Duodenal mucosa (tissue), 2 donors: ENCODE data around the gene SERINC2.
A peak's percentile ranks its signal among the peaks of the same experiment; 100 is the strongest.
"Not testable (repeated sequence)": the region's sequence is repeated elsewhere in the genome, so short reads cannot be mapped to it uniquely, and the experiment has no call there.

ENCODE experiments used
- H3K27ac ChIP-seq: one replicate; pipeline ENCODE4 v1.7.0; 2013; ENCODE audit warnings: low read depth, low read length
- H3K27me3 ChIP-seq, 2 donors: one replicate each; pipeline ENCODE4 v1.7.0; 2013; ENCODE audit warnings: low read length in 2 of 2, control low read depth in 1 of 2; ENCODE audit not compliant: insufficient read depth in 2 of 2, control insufficient read depth in 1 of 2
- H3K36me3 ChIP-seq, 2 donors: one replicate each; pipeline ENCODE4 v1.7.0; 2013; ENCODE audit warnings: low read length in 2 of 2, control low read depth in 1 of 2; ENCODE audit not compliant: insufficient read depth in 2 of 2, control insufficient read depth in 1 of 2
- H3K4me1 ChIP-seq, 2 donors: one replicate each; pipeline ENCODE4 v1.7.0; 2013; ENCODE audit warnings: low read length in 2 of 2, control low read depth in 1 of 2; ENCODE audit not compliant: insufficient read depth in 2 of 2, control insufficient read depth in 1 of 2
- H3K4me3 ChIP-seq, 2 donors: one replicate each; pipeline ENCODE4 v1.7.0; 2013; ENCODE audit warnings: low read length in 2 of 2, low read depth in 1 of 2
- H3K9ac ChIP-seq, 2 donors: one replicate each; pipeline ENCODE4 v1.7.0; 2013; ENCODE audit warnings: low read length in 2 of 2, low read depth in 1 of 2
- H3K9me3 ChIP-seq, 2 donors: one replicate each; pipeline ENCODE4 v1.7.0; 2013; ENCODE audit warnings: low read length in 2 of 2, control low read depth in 1 of 2; ENCODE audit not compliant: control insufficient read depth in 1 of 2

SERINC2 gene

DNA sequence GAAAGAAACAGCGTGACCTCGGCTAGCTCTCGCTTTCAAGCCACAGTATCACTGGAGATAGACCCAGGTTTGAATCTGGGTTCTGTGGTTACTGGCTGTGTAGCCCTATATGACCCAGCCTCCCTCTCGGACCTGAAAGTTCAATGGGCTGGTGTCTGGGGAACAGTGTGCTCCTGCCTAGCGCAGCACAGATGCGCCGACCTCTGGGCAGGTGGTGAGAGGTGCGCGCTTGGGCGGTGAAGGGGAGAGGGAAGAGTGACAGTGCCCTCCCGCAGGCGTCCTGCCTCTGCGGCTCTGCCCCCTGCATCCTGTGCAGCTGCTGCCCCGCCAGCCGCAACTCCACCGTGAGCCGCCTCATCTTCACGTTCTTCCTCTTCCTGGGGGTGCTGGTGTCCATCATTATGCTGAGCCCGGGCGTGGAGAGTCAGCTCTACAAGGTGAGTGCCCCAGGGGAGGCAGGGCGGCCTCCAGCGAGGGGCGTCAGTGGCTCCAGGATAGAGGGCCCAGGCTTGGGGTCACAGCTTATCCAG is 10.5 kb downstream of the SERINC2 start:
- Histone ChIP-seq H3K9me3 (no peaks in the 10 kb centered on the region), H3K4me3 (no peak overlapping the region), H3K36me3 (peaks cover 0 to 23% of the 10 kb centered on the region in 2 donors), H3K4me1 (peaks cover 9 to 15% of the 10 kb centered on the region in 2 donors), H3K27me3 (peaks cover 0 to 7% of the 10 kb centered on the region in 2 donors), H3K9ac (no peak overlapping the region), H3K27ac (no peak overlapping the region)

DNA sequence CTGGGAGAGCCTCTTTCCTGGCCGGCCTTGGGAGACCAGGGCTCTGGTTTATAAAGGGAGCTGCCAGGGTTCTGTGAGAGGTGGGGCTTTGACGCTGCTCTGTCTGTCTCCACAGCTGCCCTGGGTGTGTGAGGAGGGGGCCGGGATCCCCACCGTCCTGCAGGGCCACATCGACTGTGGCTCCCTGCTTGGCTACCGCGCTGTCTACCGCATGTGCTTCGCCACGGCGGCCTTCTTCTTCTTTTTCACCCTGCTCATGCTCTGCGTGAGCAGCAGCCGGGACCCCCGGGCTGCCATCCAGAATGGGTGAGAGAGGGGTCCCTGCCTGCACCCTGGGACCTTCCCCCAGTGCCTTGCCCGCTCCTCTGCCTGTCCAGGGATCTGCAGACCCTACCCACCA is 11.6 kb downstream of the SERINC2 start:
- Histone ChIP-seq H3K4me1 (peaks cover 9 to 15% of the 10 kb centered on the region in 2 donors), H3K27me3 (peaks cover 0 to 7% of the 10 kb centered on the region in 2 donors), H3K9me3 (no peaks in the 10 kb centered on the region), H3K9ac (no peak overlapping the region), H3K36me3 (peaks cover 0 to 30% of the 10 kb centered on the region in 2 donors), H3K27ac (no peak overlapping the region), H3K4me3 (no peak overlapping the region)

DNA sequence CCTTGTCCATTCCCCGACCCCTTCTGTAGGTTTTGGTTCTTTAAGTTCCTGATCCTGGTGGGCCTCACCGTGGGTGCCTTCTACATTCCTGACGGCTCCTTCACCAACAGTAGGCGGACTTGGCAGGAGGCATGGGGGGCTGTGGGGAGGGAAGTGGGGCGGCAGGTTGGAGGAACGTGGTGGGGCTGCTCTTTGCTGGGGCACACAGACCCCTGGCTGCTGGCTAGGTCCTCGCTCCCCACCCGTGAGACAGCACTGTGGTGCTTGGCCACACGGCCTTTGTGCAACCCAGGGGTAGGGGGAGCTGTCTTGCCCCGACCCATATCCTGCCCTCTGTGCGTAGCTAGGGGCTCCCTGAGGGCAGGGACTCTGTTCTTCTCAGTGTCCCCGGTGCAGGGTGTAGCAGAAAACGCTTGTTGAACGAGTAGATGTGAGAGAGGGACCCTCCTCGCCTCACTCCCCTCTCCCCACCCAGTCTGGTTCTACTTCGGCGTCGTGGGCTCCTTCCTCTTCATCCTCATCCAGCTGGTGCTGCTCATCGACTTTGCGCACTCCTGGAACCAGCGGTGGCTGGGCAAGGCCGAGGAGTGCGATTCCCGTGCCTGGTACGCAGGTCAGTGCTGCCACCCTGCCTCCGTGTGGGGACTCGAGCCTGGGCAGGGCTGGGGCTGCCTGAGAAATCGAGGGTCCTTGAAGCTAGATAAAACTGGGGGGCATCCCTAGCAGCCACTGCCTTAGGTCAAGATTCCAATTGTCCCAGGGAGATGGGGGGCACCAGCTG is 12.5 kb downstream of the SERINC2 start:
- H3K9ac ChIP-seq: peak overlapping the region in 1 of 2 donors; percentile 35
- peaks cover 0 to 7% of the 10 kb centered on the region in 2 donors for H3K27me3 ChIP-seq
- peaks cover 0 to 34% of the 10 kb centered on the region in 2 donors for H3K36me3 ChIP-seq
- H3K4me1 ChIP-seq: peaks cover 9 to 15% of the 10 kb centered on the region in 2 donors
- no peaks in the 10 kb centered on the region for H3K9me3 ChIP-seq
- H3K27ac ChIP-seq: no peak overlapping the region
- no peak overlapping the region for H3K4me3 ChIP-seq

DNA sequence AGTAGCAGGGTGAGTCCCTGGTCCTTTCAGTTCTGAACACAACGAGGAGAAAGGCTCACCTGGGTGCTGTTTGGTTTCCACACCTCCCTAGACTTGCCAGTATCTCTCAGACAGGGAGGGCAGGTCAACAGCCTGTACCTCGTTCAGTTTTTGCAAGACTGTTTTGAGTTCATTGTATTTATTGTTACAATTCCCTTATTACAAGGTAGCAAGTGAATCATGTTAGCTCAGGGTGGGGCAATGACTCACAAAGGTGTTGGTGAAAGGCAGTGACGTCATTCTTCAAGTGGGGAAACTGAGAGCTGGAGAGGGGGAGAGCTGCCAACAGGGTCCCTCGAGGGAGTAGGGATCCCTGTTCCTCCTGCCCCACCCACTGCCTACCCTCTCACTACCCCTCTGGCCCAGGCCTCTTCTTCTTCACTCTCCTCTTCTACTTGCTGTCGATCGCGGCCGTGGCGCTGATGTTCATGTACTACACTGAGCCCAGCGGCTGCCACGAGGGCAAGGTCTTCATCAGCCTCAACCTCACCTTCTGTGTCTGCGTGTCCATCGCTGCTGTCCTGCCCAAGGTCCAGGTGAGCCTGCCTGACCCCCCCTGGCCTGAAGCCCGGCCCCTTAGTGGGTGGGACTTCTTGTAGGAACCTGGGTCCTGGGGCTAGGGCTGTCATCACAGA is 13.4 kb downstream of the SERINC2 start:
- H3K4me1 ChIP-seq: peaks cover 9 to 15% of the 10 kb centered on the region in 2 donors
- H3K27ac ChIP-seq: no peak overlapping the region
- peak overlapping the region in 1 of 2 donors; percentile 35 for H3K9ac ChIP-seq
- peaks cover 0 to 34% of the 10 kb centered on the region in 2 donors for H3K36me3 ChIP-seq
- H3K4me3 ChIP-seq: no peak overlapping the region
- peaks cover 0 to 7% of the 10 kb centered on the region in 2 donors for H3K27me3 ChIP-seq
- H3K9me3 ChIP-seq: no peaks in the 10 kb centered on the region

DNA sequence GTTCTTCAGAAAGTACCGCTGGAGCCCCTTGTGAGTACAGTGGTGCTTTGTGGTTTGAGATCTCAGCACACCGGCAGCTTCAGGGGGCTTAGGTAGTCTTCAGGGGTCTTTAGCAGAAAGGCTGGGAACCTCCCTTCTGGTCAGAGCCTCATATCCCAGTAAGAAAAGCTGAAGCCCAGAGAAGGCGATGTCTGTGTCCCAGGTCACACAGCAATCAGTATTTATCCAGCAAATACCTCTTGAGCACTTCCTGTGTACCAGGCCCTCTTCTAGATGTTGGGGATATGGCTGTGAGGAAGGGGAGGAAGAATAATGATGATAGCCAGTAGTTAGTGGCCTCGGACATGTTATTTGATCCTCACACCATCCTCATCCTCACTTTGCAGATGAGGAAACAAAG is 14.3 kb downstream of the SERINC2 start:
- no peak overlapping the region for H3K4me3 ChIP-seq
- H3K9ac ChIP-seq: no peak overlapping the region
- H3K27me3 ChIP-seq: peaks cover 0 to 7% of the 10 kb centered on the region in 2 donors
- H3K27ac ChIP-seq: no peak overlapping the region
- H3K36me3 ChIP-seq: peaks cover 0 to 34% of the 10 kb centered on the region in 2 donors
- peaks cover 14 to 15% of the 10 kb centered on the region in 2 donors for H3K4me1 ChIP-seq
- H3K9me3 ChIP-seq: no peaks in the 10 kb centered on the region

DNA sequence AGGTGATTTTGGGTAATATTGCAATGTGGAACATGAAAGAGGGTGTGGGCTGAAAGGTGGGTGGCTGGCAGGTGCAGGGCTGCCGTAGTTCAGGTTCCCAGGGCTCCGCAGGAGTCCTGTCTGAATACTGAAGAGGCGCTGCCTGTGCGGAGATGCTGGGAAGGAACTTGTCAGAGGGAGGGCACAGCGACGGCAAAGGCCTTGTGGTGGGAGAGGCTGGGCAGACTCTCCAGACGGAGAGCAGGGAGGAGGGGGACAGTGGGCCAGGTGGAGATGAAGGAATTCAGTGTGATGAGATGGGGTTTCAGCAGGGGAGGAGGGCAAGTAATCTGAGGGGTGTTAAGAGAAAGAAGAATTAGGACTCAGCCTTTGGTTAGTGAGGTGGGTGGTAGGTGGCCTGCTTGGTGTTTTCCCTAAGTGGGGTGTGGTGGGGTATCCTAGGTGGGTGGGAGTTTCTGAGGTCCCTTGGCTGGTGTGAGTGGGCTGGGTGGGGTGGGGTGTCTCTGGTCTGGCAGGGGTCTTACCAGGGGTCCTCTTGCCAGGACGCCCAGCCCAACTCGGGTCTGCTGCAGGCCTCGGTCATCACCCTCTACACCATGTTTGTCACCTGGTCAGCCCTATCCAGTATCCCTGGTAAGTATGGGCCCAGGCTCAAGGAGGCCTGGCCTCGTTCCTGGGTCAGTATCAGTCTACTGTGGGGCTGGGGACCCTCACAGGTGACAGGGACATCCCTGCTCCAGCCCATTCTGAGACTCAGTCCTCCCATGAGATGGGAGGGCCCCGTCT is 15.6 kb downstream of the SERINC2 start:
- peaks cover 7 to 42% of the 10 kb centered on the region in 2 donors for H3K36me3 ChIP-seq
- H3K27me3 ChIP-seq: peaks cover 0 to 7% of the 10 kb centered on the region in 2 donors
- no peak overlapping the region for H3K9ac ChIP-seq
- no peak overlapping the region for H3K27ac ChIP-seq
- H3K9me3 ChIP-seq: no peaks in the 10 kb centered on the region
- no peak overlapping the region for H3K4me3 ChIP-seq
- peaks cover 16 to 19% of the 10 kb centered on the region in 2 donors for H3K4me1 ChIP-seq

DNA sequence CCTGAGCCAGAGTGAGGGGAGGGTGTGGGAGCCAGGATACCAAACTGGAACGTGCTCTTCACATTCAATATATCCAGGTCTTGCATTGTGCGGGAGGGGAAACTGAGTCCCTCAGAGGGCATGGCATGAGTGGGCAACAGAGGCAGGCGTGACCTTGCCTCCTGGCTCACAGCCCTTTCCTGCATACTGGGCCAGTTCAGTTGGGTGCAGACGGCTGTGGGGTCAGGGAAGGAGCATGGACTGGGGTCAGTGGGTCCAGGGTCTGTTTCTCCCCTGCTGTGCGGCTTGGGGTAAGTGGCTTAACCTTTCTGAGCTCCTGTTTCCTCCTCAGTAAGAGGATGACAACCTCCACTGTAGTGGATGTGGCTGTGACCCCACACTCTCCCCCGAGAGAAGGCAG is 16.6 kb downstream of the SERINC2 start:
- peaks cover 0 to 7% of the 10 kb centered on the region in 2 donors for H3K27me3 ChIP-seq
- H3K27ac ChIP-seq: no peak overlapping the region
- no peak overlapping the region for H3K9ac ChIP-seq
- no peak overlapping the region for H3K4me3 ChIP-seq
- H3K9me3 ChIP-seq: no peaks in the 10 kb centered on the region
- H3K4me1 ChIP-seq: peaks cover 16 to 19% of the 10 kb centered on the region in 2 donors
- peaks cover 7 to 46% of the 10 kb centered on the region in 2 donors for H3K36me3 ChIP-seq

DNA sequence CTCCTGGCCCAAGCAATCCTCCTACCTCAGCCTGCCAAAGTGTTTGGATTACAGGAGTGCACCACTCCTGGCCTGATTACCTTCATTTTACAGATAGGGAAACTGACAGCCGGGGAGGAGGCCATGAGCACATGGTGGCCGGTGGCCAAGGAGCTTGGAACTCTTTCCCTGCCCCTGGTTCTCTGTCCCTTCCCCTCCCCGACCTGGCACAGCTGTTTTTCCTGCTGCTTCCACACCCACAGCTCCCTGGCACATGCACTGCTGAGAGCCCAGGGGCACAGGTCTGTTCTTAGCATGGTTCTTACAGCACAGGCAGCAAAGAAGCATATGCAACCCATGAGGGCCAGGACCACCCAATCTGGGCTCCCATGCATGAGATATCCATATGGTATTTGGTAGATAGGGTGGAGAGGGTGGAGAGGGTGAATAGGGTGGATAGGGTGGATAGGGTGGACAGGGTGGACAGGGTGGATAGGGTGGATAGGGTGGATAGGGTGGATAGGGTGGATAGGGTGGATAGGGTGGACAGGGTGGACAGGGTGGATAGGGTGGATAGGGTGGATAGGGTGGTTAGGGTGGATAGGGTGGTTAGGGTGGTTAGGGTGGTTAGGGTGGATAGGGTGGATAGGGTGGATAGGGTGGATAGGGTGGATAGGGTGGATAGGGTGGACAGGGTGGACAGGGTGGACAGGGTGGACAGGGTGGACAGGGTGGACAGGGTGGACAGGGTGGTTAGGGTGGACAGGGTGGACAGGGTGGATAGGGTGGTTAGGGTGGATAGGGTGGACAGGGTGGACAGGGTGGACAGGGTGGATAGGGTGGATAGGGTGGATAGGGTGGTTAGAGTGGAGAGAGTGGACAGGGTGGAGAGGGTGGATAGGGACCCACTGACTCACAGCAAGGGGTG is 18.6 kb downstream of the SERINC2 start:
- Histone ChIP-seq H3K36me3 (peaks cover 7 to 29% of the 10 kb centered on the region in 2 donors), H3K4me1 (peaks cover 4 to 11% of the 10 kb centered on the region in 2 donors)
- not testable (repeated sequence) for H3K4me3 ChIP-seq, H3K9ac ChIP-seq, H3K9me3 ChIP-seq, H3K27ac ChIP-seq, H3K27me3 ChIP-seq
